Peyer's patch (tissue), 4 donors: ENCODE measurements around the gene FGF8.

Experiments
- POLR2A ChIP-seq, 2 donors: fragments of 450-650 bp; IDR thresholded peaks; one replicate each; pipeline ENCODE4 v1.5.1; 2017; ENCODE audit warnings: antibody characterized with exemption in 2 of 2, mild to moderate bottlenecking in 2 of 2, moderate library complexity in 2 of 2
- TF ChIP-seq, protein P1 (sequence below), 6 experiments: fragments of 450-650 bp in 4 of 6; fragments of 200-600 bp in 2 of 6; sonication (generic) in 1 of 6; IDR thresholded peaks; one replicate each; pipeline ENCODE4 v1.5.1; 2017 to 2019; ENCODE audit warnings: antibody characterized with exemption in 6 of 6, mild to moderate bottlenecking in 3 of 6, moderate library complexity in 1 of 6

DNA sequence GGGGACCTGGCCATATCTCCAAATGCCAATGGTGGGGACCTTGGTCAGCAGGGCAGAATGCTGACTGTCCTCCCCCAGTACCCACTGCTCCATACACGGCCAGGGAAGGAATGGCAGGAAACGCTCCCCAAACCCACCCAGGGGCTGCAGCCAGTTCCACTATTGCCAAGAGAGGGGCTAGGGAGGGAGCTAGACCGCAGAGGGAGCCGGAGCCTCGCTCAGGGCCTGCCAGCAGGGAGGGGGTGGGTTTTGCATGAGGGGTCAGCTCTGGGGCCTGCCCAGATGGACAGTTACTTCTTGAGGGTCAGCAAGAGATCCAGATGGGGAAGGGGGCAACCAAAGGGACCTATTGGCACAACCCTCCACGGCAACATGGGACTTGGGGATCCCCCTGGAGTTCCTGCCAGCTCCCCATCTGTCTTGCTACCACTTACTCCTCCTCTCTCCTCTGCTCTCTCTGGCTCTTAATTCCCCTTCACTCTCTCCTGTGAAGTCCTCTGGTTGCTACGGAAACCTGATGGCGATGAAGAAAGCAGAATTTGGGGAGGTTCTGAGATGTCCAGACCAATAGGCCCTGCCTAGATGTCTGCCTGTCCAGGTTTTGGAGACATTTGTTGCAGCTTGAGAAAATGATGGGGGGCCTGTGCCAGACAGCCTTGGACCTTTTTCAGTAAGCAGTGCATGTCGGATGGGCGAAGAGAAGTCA, 12.6 kb downstream of the FGF8 start:
- TF ChIP-seq POLR2A (IDR thresholded peaks at IDR 0.05) = no peak
- TF ChIP-seq, protein P1, sequence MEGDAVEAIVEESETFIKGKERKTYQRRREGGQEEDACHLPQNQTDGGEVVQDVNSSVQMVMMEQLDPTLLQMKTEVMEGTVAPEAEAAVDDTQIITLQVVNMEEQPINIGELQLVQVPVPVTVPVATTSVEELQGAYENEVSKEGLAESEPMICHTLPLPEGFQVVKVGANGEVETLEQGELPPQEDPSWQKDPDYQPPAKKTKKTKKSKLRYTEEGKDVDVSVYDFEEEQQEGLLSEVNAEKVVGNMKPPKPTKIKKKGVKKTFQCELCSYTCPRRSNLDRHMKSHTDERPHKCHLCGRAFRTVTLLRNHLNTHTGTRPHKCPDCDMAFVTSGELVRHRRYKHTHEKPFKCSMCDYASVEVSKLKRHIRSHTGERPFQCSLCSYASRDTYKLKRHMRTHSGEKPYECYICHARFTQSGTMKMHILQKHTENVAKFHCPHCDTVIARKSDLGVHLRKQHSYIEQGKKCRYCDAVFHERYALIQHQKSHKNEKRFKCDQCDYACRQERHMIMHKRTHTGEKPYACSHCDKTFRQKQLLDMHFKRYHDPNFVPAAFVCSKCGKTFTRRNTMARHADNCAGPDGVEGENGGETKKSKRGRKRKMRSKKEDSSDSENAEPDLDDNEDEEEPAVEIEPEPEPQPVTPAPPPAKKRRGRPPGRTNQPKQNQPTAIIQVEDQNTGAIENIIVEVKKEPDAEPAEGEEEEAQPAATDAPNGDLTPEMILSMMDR (IDR thresholded peaks at IDR 0.05) = no peak
